Measurements from ENCODE around the gene PTDSS2.
"Not testable (repeated sequence)": the region's sequence is repeated elsewhere in the genome, so short reads cannot be mapped to it uniquely, and the experiment has no call there.

PTDSS2 gene

GRCh38 chr11:508956-509355 is 58.9 kb downstream of the PTDSS2 start:
- DNase-seq: no peak

DNA sequence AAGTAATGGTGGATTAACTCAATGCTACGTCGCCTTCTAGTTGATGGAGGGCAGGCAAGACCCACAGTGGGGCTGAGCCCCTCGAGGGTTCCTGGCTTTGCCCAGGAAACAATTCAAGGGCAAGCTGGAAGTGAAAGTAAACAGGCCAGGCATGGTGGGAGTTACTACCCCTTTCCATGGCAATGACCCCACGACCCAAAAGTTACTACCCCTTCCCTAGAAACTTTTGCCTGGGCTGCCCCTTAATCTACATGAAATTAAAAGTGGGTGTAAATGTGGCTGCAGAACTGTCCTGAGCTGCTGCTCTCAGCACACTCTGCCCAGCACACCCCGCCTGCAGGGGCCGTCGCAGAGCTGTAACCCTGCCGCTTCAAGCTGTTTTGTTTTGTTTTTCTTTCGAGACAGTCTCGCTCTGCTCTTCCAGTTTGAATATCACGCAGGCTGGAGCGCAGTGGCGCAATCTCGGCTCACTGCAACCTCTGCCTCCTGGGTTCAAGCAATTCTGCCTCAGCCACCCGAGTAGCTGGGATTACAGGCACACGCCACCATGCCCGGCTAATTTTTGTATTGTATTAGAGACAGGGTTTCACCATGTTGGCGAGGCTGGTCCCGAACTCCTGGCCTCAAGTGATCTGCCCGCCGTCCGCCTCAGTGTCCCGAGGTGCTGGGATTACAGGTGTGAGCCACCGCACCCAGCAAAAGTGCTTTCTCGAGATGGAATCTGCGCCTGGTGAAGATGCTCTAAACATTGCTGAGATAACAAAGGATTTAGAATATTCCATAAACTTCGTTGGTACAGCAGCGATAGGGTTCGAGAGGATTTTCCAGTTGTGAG is 62.9 kb downstream of the PTDSS2 start:
- no peak for DNase-seq

DNA sequence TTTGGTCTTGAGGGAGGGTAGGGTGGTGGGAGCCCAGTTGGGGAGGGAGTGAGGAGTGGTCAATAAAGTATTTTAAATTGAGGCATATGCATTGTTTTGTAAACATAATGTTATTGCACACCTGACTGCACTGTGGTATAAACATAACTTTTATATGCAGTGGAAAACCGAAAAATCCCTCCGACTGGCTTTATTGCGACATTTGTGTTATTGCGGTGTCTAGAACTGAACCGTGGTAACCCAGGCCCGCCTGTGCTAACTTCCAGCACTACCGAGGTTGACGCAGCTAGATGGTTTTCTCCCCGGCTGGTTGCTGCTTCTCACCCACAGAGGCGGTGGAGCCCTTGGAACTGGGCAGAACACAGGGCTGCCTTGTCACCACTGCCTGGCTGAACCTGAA is 64.5 kb downstream of the PTDSS2 start:
- no peak for DNase-seq

- no peak for DNase-seq
These were observed 65.1 kb downstream of the PTDSS2 start for GRCh38 chr11:515131-515530.

- DNase-seq: no peak
These were observed 66.3 kb downstream of the PTDSS2 start for GRCh38 chr11:516400-516799.

GRCh38 chr11:516918-517685 is 67.0 kb downstream of the PTDSS2 start:
- not testable (repeated sequence) for DNase-seq

DNA sequence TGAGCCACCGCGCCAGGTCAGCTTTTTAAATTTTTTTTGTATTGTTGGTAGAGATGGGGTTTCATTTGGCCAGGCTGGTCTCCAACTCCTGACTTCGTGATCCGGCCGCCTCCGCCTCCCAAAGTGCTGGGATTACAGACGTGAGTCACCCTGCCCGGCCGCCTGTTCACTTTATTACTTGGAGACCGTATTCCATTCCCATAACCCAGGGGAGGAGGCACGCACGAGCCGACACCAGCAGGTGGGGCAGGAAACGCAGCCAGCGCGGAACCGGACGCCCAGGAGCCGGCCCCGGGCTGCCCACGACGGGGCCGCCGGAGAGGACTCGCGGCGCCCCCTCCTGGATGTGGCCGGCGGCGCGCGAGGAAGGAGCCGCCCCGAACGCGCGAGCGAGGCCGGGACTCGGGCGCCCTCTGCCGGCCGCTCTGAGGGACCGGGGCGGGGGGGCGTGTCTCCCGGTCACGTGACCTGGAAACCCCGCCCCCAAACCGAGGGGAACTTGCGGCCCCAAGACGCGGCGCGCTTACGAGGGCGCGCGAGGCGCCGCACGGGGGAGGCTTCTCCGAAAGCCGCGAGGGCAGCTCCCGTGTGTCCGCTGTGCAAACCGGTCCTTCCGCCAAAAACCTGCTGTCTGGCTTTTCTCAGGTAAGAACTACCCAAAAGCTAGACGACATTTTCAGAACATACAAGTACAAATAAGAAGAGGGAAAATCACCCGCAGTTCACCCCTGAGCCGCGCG is 68.6 kb downstream of the PTDSS2 start:
- peak; percentile 75 for DNase-seq

- DNase-seq: no peak
These were observed 70.5 kb downstream of the PTDSS2 start for GRCh38 chr11:520428-521176.

DNA sequence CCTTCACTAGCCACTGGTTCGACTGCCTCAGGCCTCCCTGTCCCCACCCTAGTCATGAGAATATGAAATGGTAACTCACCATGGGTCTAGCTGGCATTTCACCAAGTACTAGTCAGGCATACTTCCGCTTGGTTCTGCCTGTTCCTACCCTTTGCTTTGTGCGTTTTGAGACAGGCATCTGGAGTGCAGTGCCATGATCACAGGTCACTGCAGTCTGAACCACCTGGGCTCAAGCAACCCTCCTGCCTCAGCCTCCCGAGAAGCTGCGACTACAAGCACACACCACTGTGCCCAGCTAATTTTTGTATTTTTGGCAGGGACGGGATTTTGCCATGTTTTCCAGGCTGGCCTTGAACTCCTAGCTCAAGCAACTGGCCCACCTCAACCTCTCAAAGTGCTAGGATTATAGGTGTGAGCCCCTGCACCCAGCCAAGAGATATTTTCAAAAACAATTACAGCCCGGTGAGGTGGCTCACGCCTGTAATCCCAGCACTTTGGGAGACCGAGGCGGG is 71.2 kb downstream of the PTDSS2 start:
- DNase-seq: no peak

- no peak for DNase-seq
These were observed 76.1 kb downstream of the PTDSS2 start for GRCh38 chr11:526192-526591.

GRCh38 chr11:528166-528814 is 78.2 kb downstream of the PTDSS2 start:
- DNase-seq: no peak

- DNase-seq: no peak
These were observed 79.0 kb downstream of the PTDSS2 start for GRCh38 chr11:528815-529727.

GRCh38 chr11:529728-530411 is 79.8 kb downstream of the PTDSS2 start:
- DNase-seq: no peak

DNA sequence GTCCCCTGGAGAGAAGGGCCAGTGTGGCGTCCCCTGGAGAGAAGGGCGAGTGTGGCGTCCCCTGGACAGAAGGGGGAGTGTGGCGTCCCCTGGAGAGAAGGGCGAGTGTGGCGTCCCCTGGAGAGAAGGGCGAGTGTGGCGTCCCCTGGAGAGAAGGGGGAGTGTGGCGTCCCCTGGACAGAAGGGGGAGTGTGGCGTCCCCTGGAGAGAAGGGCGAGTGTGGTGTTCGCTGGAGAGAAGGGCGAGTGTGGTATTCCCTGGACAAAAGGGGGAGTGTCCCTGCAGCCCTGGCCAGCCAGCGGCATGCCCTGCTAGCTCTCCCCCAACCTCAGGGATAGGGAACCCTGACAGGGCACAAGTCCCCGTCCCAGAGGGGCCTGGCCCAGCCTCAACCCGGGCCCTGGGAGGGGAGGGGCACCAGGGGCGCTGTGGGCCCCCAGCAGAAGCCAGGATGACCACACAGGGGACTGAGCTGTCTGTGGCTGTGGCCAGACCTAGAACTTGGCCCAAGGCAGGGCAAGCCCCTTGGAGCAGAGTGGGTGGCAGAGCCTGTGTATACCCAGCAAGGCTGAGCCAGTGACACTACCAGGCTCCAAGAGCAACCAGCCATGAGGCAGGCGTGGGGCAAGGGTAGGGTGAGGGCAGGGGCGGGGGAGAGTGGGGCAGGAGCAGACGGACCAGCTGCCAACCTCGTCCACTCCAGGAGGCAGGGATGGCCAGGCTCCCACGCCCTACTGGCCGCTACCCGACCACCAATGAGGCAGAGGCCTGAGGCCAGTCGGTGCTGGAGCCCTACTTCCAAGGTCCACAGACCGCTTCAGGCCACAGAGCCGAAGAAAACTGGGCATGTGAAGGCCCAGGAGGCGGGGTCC is 81.1 kb downstream of the PTDSS2 start:
- DNase-seq: no peak

DNA sequence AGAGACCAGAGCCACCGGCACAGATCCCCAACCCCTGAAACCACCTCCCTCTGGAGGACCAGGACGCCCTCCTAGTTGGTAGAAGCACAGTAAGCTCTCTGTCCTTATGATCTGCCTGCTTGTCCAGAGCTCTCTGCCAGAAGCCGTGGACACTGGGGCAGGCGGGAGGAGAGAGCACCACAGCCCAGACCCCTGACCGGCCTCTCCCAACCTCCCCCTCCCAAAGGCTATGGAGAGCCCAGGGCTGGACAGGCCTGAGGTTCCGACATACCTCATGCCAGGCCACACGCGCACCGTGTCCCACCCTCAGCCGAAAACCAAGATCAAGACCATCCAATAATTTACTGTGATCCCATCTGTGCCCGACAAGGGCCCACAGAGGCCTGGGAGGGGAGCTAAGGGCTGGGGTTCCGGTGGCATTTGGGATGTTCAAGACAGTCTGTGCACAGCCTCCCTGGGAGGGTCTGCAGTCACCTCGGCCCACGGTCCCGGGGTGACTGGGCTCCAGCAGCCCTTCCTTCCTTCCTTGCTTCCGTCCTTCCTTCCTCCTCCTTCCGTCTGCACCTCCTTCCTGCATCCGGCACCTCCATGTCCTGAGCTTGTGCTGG is 81.9 kb downstream of the PTDSS2 start:
- no peak for DNase-seq

DNA sequence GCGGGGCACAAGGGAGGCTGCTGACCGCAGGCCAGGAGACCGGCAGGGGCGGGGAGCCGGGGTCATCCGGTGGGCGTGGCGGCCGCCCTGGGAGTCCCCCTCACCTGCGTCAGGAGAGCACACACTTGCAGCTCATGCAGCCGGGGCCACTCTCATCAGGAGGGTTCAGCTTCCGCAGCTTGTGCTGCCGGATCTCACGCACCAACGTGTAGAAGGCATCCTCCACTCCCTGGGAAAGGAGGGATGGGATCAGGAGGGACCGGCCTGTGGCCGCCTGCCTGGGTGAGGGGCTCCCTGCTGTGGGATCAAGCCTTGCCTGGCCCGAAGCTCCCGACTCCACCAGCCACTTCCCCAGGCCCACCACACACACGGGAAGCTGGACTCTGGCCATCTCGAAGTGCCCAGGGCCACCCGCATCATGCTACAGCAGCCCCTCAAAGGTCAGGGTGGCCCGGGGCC is 82.5 kb downstream of the PTDSS2 start:
- no peak for DNase-seq

GRCh38 chr11:532986-533585 is 83.0 kb downstream of the PTDSS2 start:
- DNase-seq: no peak

Data from CD4-positive, alpha-beta T cell treated with Interleukin-4 for 4 hours (primary cell).